ENCODE data around the gene CCDC92. TPM values are rescaled to one million over a fixed set of nuclear protein-coding genes. Genes with fewer than 3 reads are reported as not detected.

Gene CCDC92
- total and polyA plus RNA-seq, 3 donors from 2014 or later = 63.6 to 140 (median 79.1) TPM

GRCh38 chr12:123936471-123936870 is 36.2 kb downstream of the CCDC92 start:
- TF ChIP-seq POLR2A (IDR thresholded peaks at IDR 0.05) (no peak), CTCF (IDR thresholded peaks at IDR 0.05) (no peak)
- Histone ChIP-seq H3K4me1 (no peaks in the 10 kb centered on the region), H3K27me3 (no peaks in the 10 kb centered on the region), H3K9me3 (no peaks in the 10 kb centered on the region), H3K27ac (no peak overlapping the region), H3K36me3 (ENCODE audit: low read depth, missing control alignments) (no peaks in the 10 kb centered on the region), H3K4me3 (no peak overlapping the region)
- intact Hi-C loops (cut with DNase I; ENCODE audit: low total_unique reads) = no loop called here
- no peak for DNase-seq
- 90 to 95% methylated on average over 18 of the region's 18 CpGs for WGBS, 2 donors

- Histone ChIP-seq H3K4me1 (no peaks in the 10 kb centered on the region), H3K9me3 (no peaks in the 10 kb centered on the region), H3K4me3 (no peak overlapping the region), H3K27ac (no peak overlapping the region), H3K27me3 (no peaks in the 10 kb centered on the region), H3K36me3 (ENCODE audit: low read depth, missing control alignments) (no peaks in the 10 kb centered on the region)
- DNase-seq = no peak
- intact Hi-C loops (cut with DNase I; ENCODE audit: low total_unique reads) = no loop called here
- 94% methylated on average over 6 to 7 of the region's 7 CpGs for WGBS, 2 donors
- TF ChIP-seq CTCF (IDR thresholded peaks at IDR 0.05) (no peak), POLR2A (IDR thresholded peaks at IDR 0.05) (no peak)
These were observed 36.7 kb downstream of the CCDC92 start for GRCh38 chr12:123935956-123936355.

GRCh38 chr12:123934829-123935228 is 37.8 kb downstream of the CCDC92 start:
- H3K27me3 ChIP-seq = no peaks in the 10 kb centered on the region
- intact Hi-C loops (cut with DNase I; ENCODE audit: low total_unique reads) = no loop called here
- no peaks in the 10 kb centered on the region for H3K4me1 ChIP-seq
- H3K27ac ChIP-seq = no peak overlapping the region
- no peaks in the 10 kb centered on the region for H3K36me3 ChIP-seq (ENCODE audit: low read depth, missing control alignments)
- no peak overlapping the region for H3K4me3 ChIP-seq
- no peaks in the 10 kb centered on the region for H3K9me3 ChIP-seq
- WGBS, 2 donors = 91 to 97% methylated on average over 9 of the region's 9 CpGs
- DNase-seq = no peak
- no peak for TF ChIP-seq CTCF (IDR thresholded peaks at IDR 0.05)

- TF ChIP-seq POLR2A (IDR thresholded peaks at IDR 0.05) (no peak), CTCF (IDR thresholded peaks at IDR 0.05) (no peak)
- no peaks in the 10 kb centered on the region for H3K4me1 ChIP-seq
- H3K36me3 ChIP-seq (ENCODE audit: low read depth, missing control alignments) = no peaks in the 10 kb centered on the region
- no peaks in the 10 kb centered on the region for H3K9me3 ChIP-seq
- WGBS, 2 donors = 93 to 95% methylated on average over 10 of the region's 11 CpGs
- H3K4me3 ChIP-seq = no peak overlapping the region
- no peak overlapping the region for H3K27ac ChIP-seq
- H3K27me3 ChIP-seq = no peaks in the 10 kb centered on the region
- no peak for DNase-seq
- intact Hi-C loops (cut with DNase I; ENCODE audit: low total_unique reads) = no loop called here
These were observed 38.5 kb downstream of the CCDC92 start for GRCh38 chr12:123934016-123934620.

- DNase-seq = no peak
- Histone ChIP-seq H3K27ac (no peak overlapping the region), H3K4me3 (no peak overlapping the region), H3K36me3 (ENCODE audit: low read depth, missing control alignments) (no peaks in the 10 kb centered on the region), H3K9me3 (no peaks in the 10 kb centered on the region), H3K4me1 (no peaks in the 10 kb centered on the region), H3K27me3 (no peaks in the 10 kb centered on the region)
- WGBS, 2 donors = 95 to 97% methylated on average over 12 to 14 of the region's 14 CpGs
- TF ChIP-seq POLR2A (IDR thresholded peaks at IDR 0.05) = no peak
- TF ChIP-seq CTCF (IDR thresholded peaks at IDR 0.05) = no peak
- intact Hi-C loops (cut with DNase I; ENCODE audit: low total_unique reads) = no loop called here
These were observed 39.4 kb downstream of the CCDC92 start for GRCh38 chr12:123933214-123933613.

Data from testis (tissue), 3 donors.